HG03066 (cell line): Measurements from ENCODE around the gene GLB1L2.
A peak's percentile ranks its signal among the peaks of the same experiment; 100 is the strongest.

Experiments used
- ATAC-seq: cut with Tn5 transposase; IDR thresholded peaks from one replicate; pipeline ENCODE4 v1.9.1; 2021; ENCODE audit warnings: low read depth; ENCODE audit not compliant: unreplicated experiment

GLB1L2 gene

GRCh38 chr11:134346976-134347350 lies 15.2 kb downstream of the GLB1L2 start:
- no peak for ATAC-seq

DNA sequence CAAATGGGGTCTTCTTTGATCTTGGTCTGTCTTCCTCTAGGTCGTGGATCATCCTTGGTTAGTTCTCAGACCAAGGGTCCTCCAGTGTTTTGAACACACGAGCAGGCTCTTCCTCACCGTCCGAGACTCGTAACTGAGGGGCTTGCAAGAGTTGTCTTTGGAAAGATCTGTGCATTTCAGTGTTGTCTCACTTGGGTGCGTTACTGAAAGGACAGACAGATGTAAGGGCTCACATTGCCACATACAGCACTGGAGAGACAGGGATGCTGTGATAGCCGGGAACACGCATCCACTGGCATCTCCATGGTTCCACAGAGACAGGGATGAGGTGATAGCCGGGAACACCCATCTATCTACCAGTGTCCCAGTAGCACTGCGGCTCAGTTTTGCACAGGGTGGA lies 15.7 kb downstream of the GLB1L2 start:
- ATAC-seq, result no peak

DNA sequence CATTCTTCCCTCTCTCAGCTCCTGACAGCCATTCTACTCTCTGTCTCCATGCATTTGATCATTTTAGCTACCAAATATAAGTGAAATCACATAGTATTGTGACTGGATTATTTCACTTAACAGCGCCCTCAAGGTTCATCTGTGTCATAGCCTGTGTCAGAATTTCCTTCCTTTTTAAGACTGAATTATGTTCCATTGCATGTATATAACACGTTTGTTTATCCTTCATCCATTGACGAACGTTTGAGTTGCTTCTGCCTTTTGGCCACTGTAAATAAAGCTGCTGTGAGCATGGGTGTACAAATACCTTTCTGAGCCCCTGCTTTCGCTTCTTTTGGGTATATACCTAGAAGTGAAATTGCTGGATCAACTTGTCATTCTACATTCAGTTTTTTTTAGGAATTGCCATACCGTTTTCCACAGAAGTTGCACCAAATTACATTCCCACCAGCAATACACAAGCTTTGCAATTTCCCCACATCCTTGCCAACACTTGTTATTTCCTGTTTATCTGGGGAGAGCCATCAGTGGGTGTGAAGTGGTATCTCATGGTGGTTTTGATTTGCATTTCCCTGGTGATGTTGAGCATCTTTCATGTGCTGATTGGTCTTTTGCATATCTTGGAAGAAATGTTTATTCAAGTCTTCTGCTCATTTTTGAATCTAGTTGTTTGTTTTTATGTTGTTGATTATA lies 17.5 kb downstream of the GLB1L2 start:
- no peak for ATAC-seq

GRCh38 chr11:134349802-134350355 lies 18.1 kb downstream of the GLB1L2 start:
- ATAC-seq, result no peak

- ATAC-seq, result no peak
These were observed 18.6 kb downstream of the GLB1L2 start for GRCh38 chr11:134350381-134350780.

- no peak for ATAC-seq
These were observed 20.3 kb downstream of the GLB1L2 start for GRCh38 chr11:134352111-134352510.

DNA sequence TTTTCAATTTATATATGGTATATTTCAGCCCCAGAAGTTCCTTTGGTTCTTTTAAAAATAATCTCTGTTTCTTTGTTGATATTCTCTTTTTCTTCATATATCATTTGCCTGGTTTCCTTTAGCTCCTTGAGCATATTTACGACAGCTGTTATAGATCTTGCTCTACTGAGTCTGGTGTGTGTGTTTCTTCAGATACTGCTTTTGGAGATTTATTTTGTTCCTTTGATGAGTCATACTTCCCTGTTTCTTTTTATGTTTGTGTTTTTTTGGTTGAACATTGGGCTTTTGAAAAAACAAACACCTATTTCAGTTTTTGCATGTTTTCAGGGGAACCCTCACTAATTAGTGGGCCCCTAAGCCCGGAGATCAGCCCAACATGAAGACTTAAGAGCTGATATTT lies 23.3 kb downstream of the GLB1L2 start:
- ATAC-seq, result no peak

DNA sequence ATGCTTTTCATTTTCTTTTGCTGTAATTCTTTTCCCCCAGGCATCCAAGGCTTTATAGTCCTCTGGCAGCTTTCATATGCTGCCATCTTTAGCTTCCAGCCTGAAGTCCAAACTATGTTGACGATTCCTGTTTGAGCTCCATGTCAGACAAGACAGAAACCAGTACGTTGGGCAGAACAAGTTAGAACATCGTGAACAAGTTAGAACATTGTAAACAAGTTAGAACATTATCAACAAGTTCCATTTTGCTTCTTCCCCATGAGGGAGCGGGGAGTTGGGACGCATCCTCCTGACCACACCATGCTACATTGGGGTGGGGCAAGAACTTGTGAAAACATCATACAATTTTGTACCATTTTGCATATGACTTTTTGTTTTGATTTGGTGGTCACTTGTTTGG lies 23.9 kb downstream of the GLB1L2 start:
- ATAC-seq, result no peak

DNA sequence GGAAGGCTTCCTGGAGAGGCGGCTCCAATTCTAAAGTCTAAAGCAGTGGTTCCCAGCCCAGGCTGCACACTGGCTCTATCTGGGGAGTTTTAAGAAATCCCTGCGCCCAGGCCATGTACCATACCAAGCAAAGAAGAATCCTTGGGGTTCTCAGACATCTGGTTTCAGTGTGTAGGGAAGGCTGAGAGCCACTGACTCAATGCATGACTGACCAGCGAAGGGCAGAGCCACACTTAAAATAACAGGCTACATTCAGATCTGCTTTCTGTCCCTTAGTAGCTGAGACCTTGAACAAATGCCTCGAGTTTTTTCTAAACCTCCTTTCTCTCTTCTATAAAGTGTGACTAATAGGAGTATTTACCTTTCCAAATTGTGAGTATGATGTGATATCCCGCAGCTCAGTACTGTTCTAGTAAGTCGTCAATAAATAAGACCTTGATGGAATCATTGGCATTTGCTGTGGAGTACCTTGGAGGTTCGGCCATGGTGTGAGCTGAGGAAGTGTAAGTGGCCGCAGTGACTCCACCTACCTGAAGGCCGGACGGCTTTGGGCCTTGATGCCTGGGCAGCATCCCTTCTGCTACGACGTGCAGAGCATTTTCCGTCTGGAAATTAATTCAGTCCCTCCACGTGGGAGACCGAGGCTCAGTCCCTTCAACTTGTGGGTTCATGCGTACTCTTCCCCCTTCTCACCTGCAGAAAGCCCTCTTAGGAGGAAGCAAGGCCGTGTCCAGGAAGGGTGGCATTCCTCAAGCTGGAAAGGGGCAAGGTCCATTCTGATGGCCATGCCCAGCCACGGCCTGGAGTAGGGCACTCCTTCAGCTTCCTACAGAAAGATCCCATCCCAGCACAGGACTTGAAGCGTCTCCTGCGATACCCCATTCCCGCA lies 25.1 kb downstream of the GLB1L2 start:
- no peak for ATAC-seq

DNA sequence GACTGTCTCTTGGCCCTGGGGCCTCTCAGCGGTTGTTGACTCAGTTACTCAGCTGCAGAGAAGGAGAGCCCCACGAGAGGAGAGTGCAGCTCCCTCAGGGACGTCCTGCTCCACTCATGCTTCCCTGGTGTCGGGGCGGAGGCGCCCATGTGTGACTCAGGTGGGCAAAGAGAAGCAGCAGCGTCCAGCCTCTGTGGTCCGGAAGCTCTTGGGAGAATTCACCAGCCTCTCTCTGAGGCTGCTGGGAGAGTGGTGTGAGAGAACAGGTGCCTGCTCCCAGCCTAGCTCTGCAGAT lies 25.7 kb downstream of the GLB1L2 start:
- no peak for ATAC-seq

GRCh38 chr11:134358165-134358855 lies 26.5 kb downstream of the GLB1L2 start:
- ATAC-seq, result no peak

DNA sequence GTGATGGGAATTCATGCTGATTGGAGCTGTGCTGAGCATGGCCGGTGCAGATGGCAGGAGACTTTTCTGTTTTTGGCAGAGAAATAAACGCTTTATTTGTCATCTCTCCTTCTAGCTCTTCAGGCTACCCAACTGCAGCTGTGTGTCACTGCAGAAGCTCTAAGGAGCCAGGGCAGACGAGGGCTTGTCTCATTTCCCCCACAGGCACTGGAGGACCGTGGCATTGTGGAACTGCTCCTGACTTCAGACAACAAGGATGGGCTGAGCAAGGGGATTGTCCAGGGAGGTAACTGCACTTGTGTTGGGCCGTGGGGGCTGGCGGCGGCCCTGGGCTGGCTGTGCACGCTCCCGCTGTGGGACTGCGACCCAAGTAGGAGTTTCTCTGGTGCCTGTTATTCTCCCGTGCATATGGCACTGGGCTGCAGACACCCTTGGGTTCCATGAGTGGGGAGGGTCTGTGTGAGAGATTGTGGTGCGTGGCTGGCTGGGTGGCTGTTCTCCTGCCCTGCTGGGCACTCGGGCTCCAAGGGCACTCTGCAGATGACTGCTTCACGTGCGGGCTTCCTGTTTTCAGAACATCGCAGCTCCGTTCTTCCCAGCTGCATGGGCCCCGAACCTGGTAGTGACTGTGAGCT lies 27.2 kb downstream of the GLB1L2 start:
- no peak for ATAC-seq

GRCh38 chr11:134359646-134360045 lies 27.9 kb downstream of the GLB1L2 start:
- ATAC-seq, result no peak

GRCh38 chr11:134360050-134360835 lies 28.5 kb downstream of the GLB1L2 start:
- peak; percentile 72 for ATAC-seq

DNA sequence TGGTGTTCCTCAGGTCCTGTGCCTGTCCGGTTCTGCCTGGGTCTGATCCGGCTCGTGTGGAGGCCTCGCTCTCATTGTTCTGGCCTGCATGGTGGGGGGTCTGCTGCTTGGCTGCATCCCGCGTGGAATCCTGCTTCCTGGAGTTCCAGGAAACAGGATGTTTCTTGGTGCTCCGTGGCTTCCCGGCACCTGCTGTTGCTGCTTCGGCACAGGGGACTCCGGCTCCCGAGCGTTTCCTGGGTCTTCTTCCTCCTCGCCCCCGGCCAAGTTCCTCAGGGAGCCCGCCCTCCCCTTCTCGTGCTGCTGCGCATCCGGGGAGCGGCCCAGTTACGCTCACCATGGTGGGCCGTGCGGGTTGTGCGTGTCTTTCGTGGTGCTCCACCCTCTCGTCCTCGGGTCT lies 29.9 kb downstream of the GLB1L2 start:
- no peak for ATAC-seq

- no peak for ATAC-seq
These were observed 30.6 kb downstream of the GLB1L2 start for GRCh38 chr11:134362192-134362901.

DNA sequence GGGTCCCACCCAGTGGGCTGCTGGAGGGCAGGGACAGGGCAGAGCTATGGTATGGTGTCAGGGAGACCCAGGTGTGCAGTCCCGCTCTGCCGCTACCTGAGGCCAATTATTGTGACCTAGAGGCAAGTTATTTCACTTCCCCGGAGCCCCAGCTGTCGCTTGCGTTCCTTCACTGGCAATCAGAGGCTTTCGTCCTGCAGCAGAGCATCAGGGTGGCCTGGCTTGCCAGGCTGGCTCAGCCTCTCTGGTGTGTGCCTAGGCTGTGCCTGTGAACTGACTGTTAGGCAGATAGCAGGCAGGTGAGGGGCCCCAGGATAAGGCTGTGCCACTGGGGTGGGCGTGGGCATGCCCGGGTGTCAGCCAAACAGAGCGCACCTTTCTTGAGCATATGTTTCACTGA lies 31.4 kb downstream of the GLB1L2 start:
- no peak for ATAC-seq

- ATAC-seq, result no peak
These were observed 31.8 kb downstream of the GLB1L2 start for GRCh38 chr11:134363592-134363991.

DNA sequence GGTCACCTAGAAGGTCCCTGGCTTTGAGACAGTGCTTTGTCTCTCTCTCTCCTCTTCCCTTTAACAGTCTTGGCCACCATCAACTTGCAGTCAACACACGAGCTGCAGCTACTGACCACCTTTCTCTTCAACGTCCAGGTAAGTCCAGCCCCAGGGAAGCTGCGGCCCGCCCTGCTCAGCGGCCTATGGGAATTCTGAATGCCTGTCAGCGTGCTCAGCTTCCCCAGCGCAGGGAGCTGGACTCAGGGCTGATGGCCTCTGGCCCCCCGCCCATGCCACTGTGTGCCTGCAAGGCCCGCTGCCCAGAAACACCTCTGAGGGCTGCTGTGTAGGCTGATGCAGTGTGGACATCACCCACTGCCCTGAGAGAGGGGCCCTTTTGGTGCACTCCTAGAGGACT lies 32.5 kb downstream of the GLB1L2 start:
- no peak for ATAC-seq
